PC-3 (cell line): ENCODE data around the gene PPM1L. TPM values are rescaled to one million over a fixed set of nuclear protein-coding genes. Genes with fewer than 3 reads are reported as not detected.

ENCODE experiments used
- ATAC-seq: fragments of 200-7000 bp; cut with Tn5 transposase; 2 replicates; pipeline ENCODE4 v1.9.1; 2020; ENCODE audit warnings: mild to moderate bottlenecking, moderate library complexity
- BruUV-seq: library from RNA; stranded (reverse); fragments of 400-500 nt; replicated peaks from 2 replicates; lab custom pipeline; 2021; lab: Mats Ljungman, UMichigan
- CTCF ChIA-PET: fragments of 300-600 bp; sonication (Branson Sonifier 250); formaldehyde crosslinking; loops from one replicate; lab custom pipeline; 2022; ENCODE audit warnings: antibody characterized with exemption; lab: Charles Lee
- POLR2A ChIA-PET: fragments of 300-600 bp; sonication (Branson Sonifier 250); formaldehyde crosslinking; loops from one replicate; lab custom pipeline; 2022; ENCODE audit warnings: antibody characterized with exemption; ENCODE audit not compliant: unreplicated experiment; lab: Charles Lee
- DNase-seq: peaks from one replicate; pipeline ENCODE4 v3.0.0-alpha.2; 2015
- H2AFZ ChIP-seq: fragments of 300-600 bp; sonication (generic); 2 replicates; pipeline ENCODE4 v1.6.0; 2016; ENCODE audit warnings: antibody characterized with exemption, low read length
- H3F3A ChIP-seq: fragments of 300-600 bp; sonication (generic); one replicate; pipeline ENCODE4 v1.6.0; 2017; ENCODE audit warnings: antibody characterized with exemption, low read length, control low read depth, mild to moderate bottlenecking; ENCODE audit not compliant: unreplicated experiment
- H3K27ac ChIP-seq: fragments of 300-600 bp; sonication (generic); 2 replicates; pipeline ENCODE4 v1.5.1; 2016; ENCODE audit warnings: mild to moderate bottlenecking, low read length
- H3K27me3 ChIP-seq: fragments of 300-600 bp; sonication (generic); 2 replicates; pipeline ENCODE4 v1.6.1; 2016; ENCODE audit warnings: low read length, mixed read lengths
- H3K36me3 ChIP-seq: fragments of 300-600 bp; sonication (generic); 2 replicates; pipeline ENCODE4 v1.6.1; 2016; ENCODE audit warnings: low read depth, mixed run types, low read length, mixed read lengths
- H3K4me1 ChIP-seq: fragments of 300-600 bp; sonication (generic); 2 replicates; pipeline ENCODE4 v1.5.1; 2016; ENCODE audit warnings: low read length; ENCODE audit not compliant: insufficient read depth
- H3K4me2 ChIP-seq: fragments of 300-600 bp; sonication (generic); 2 replicates; pipeline ENCODE4 v1.6.0; 2016; ENCODE audit warnings: low read length
- H3K4me3 ChIP-seq: fragments of 300-600 bp; sonication (generic); 2 replicates; pipeline ENCODE4 v1.5.1; 2016; ENCODE audit warnings: mild to moderate bottlenecking, low read length, mixed read lengths
- H3K79me2 ChIP-seq: fragments of 300-600 bp; sonication (generic); 2 replicates; pipeline ENCODE4 v1.6.1; 2017; ENCODE audit warnings: low read length, mixed read lengths
- H3K9ac ChIP-seq: fragments of 300-600 bp; sonication (generic); 2 replicates; pipeline ENCODE4 v1.6.0; 2016; ENCODE audit warnings: mild to moderate bottlenecking, low read length
- H3K9me2 ChIP-seq: fragments of 300-600 bp; sonication (generic); replicated peaks from 2 replicates; pipeline ENCODE4 v1.6.1; 2016; ENCODE audit warnings: mixed run types, low read length, mixed read lengths
- H3K9me3 ChIP-seq: fragments of 300-600 bp; sonication (generic); 2 replicates; pipeline ENCODE4 v1.6.1; 2016; ENCODE audit warnings: low read length, mixed read lengths
- H4K20me1 ChIP-seq: fragments of 300-600 bp; sonication (generic); 2 replicates; pipeline ENCODE4 v1.6.1; 2016; ENCODE audit warnings: low read length, mixed read lengths
- EZH2 ChIP-seq: fragments of 300-600 bp; sonication (generic); IDR thresholded peaks from one replicate; pipeline ENCODE4 v1.6.1; 2017; ENCODE audit warnings: antibody characterized with exemption, mild to moderate bottlenecking, low read length; ENCODE audit not compliant: unreplicated experiment
- EZH2phosphoT487 ChIP-seq: fragments of 300-600 bp; sonication (generic); IDR thresholded peaks from 2 replicates; pipeline ENCODE4 v1.6.1; 2018; ENCODE audit warnings: mild to moderate bottlenecking, antibody characterized with exemption, low read length, borderline replicate concordance
- intact Hi-C: fragments of 100-400 bp; cut with micrococcal nuclease; formaldehyde crosslinking; loops from 2 replicates; pipeline ENCODE4 v1.9.0; 2023
- total RNA-seq: library from RNA; depleted of rRNA; stranded (reverse); fragments of >200 nt; gene quantifications from 2 replicates; pipeline ENCODE4 v1.2.3, GENCODE V29; 2014
- TF ChIP-seq, protein P1 (sequence below): fragments of 300-600 bp; sonication (generic); conservative IDR thresholded peaks from 2 replicates; pipeline ENCODE4 v1.5.1; 2017; ENCODE audit warnings: antibody characterized with exemption, low read depth, mild to moderate bottlenecking, low read length

Gene PPM1L
- total RNA-seq, 1 experiment from 2014 or later, result 7.0 TPM

GRCh38 chr3:160720123-160720746 is 35.8 kb upstream of the PPM1L start:
- Histone ChIP-seq H3K9me2 (no peaks in the 10 kb centered on the region), H3K4me1 (0 out of 2 replicates have a peak, but pooled peaks cover 6% of the 10 kb centered on the region), H3K27me3 (no peaks in the 10 kb centered on the region), H3K36me3 (no peaks in the 10 kb centered on the region), H3K79me2 (no peaks in the 10 kb centered on the region), H3F3A (no peaks in the 10 kb centered on the region), H3K9me3 (no peaks in the 10 kb centered on the region), H3K4me3 (no peak overlapping the region), H3K4me2 (no peak overlapping the region), H2AFZ (no peak overlapping the region), H3K27ac (no peak overlapping the region), H4K20me1 (no peaks in the 10 kb centered on the region), H3K9ac (no peak overlapping the region)
- intact Hi-C loops, result no loop called here
- no peak for TF ChIP-seq EZH2phosphoT487
- TF ChIP-seq EZH2, result no peak
- TF ChIP-seq, protein P1, sequence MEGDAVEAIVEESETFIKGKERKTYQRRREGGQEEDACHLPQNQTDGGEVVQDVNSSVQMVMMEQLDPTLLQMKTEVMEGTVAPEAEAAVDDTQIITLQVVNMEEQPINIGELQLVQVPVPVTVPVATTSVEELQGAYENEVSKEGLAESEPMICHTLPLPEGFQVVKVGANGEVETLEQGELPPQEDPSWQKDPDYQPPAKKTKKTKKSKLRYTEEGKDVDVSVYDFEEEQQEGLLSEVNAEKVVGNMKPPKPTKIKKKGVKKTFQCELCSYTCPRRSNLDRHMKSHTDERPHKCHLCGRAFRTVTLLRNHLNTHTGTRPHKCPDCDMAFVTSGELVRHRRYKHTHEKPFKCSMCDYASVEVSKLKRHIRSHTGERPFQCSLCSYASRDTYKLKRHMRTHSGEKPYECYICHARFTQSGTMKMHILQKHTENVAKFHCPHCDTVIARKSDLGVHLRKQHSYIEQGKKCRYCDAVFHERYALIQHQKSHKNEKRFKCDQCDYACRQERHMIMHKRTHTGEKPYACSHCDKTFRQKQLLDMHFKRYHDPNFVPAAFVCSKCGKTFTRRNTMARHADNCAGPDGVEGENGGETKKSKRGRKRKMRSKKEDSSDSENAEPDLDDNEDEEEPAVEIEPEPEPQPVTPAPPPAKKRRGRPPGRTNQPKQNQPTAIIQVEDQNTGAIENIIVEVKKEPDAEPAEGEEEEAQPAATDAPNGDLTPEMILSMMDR, result peak; percentile 60
- DNase-seq (peak; percentile 36), ATAC-seq (peak; percentile 82)
- BruUV-seq, result no TSS peak
- ChIA-PET POLR2A (interaction anchor here (0.5 kb wide), 1 partner anchor 286 kb away, joined by 3 read pairs; no protein-coding TSS in a partner anchor), CTCF (no interaction called here)

GRCh38 chr3:160722331-160722730 is 33.7 kb upstream of the PPM1L start:
- TF ChIP-seq, protein P1, result no peak
- no peak for TF ChIP-seq EZH2phosphoT487
- H2AFZ ChIP-seq, result no peak overlapping the region
- ChIA-PET CTCF (no interaction called here), POLR2A (no interaction called here)
- no peak overlapping the region for H3K4me2 ChIP-seq
- no TSS peak for BruUV-seq
- H3K4me3 ChIP-seq, result no peak overlapping the region
- H4K20me1 ChIP-seq, result no peaks in the 10 kb centered on the region
- H3K9me3 ChIP-seq, result no peaks in the 10 kb centered on the region
- H3K27ac ChIP-seq, result no peak overlapping the region
- H3K79me2 ChIP-seq, result no peaks in the 10 kb centered on the region
- no peaks in the 10 kb centered on the region for H3F3A ChIP-seq
- no peaks in the 10 kb centered on the region for H3K4me1 ChIP-seq
- no peak for DNase-seq
- no peaks in the 10 kb centered on the region for H3K27me3 ChIP-seq
- no peak overlapping the region for H3K9ac ChIP-seq
- no peaks in the 10 kb centered on the region for H3K9me2 ChIP-seq
- no peaks in the 10 kb centered on the region for H3K36me3 ChIP-seq
- ATAC-seq, result no peak
- intact Hi-C loops, result no loop called here

- POLR2A ChIA-PET, result no interaction called here
- intact Hi-C loops, result no loop called here
- BruUV-seq, result no TSS peak
- H3K27ac ChIP-seq, result no peak overlapping the region
- H3K4me2 ChIP-seq, result no peak overlapping the region
- no peak overlapping the region for H3K9ac ChIP-seq
- TF ChIP-seq EZH2 (no peak), EZH2phosphoT487 (no peak)
- TF ChIP-seq, protein P1, result no peak
- no peak for DNase-seq
- no peaks in the 10 kb centered on the region for H3F3A ChIP-seq
- no peaks in the 10 kb centered on the region for H3K4me1 ChIP-seq
- no peaks in the 10 kb centered on the region for H3K79me2 ChIP-seq
- H3K9me3 ChIP-seq, result no peaks in the 10 kb centered on the region
- no peak overlapping the region for H2AFZ ChIP-seq
- CTCF ChIA-PET, result no interaction called here
- H3K27me3 ChIP-seq, result no peaks in the 10 kb centered on the region
- no peaks in the 10 kb centered on the region for H3K36me3 ChIP-seq
- H3K4me3 ChIP-seq, result no peak overlapping the region
- ATAC-seq, result no peak
- H4K20me1 ChIP-seq, result no peaks in the 10 kb centered on the region
- no peaks in the 10 kb centered on the region for H3K9me2 ChIP-seq
Measured at GRCh38 chr3:160725338-160725737, 30.7 kb upstream of the PPM1L start.
